H1 (cell line): ENCODE results near the gene OTOGL.

Experiments used
- CREB1 ChIP-seq: IDR thresholded peaks from 2 replicates; pipeline ENCODE4 v1.6.1; 2012; ENCODE audit warnings: inconsistent platforms
- POLR2A ChIP-seq, 2 experiments: IDR thresholded peaks; 1 replicate in 1 of 2; 2 replicates in 1 of 2; pipeline ENCODE4 v1.6.1; 2011; ENCODE audit warnings: low read depth in 2 of 2, low read length in 2 of 2, mild to moderate bottlenecking in 2 of 2; ENCODE audit errors: control extremely low read depth in 1 of 2
- TF ChIP-seq, protein P1 (sequence below), 3 experiments: IDR thresholded peaks; 1 replicate in 2 of 3; 2 replicates in 1 of 3; pipeline versions ENCODE4 v1.5.1 to v1.6.1; 2011; ENCODE audit warnings: low read length in 3 of 3, mild to moderate bottlenecking in 3 of 3, inconsistent platforms in 2 of 3, low read depth in 1 of 3, moderate library complexity in 1 of 3; ENCODE audit not compliant: insufficient read depth in 1 of 3; ENCODE audit errors: control extremely low read depth in 1 of 3

DNA sequence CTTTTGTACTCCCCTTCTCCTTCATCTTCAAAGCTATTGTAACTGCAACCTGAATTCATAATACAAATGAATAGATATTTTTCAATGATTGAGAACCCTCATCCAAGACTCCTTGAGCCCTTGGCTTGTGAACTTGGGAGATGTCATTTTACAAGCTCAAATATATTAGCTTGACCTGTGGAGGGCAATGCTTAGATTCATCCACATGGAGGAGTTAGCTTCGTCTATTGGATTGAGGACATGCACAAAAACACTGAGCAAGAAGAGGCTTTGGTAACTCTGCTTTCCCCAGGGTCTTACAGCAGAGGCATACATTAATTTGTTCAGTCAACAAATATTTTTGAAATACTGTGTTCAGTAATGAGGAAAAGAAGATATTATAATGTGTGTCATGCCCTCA, 101.1 kb downstream of the OTOGL start:
- TF ChIP-seq CREB1 (no peak), POLR2A (IDR thresholded peaks at IDR 0.05; ENCODE audit: control extremely low read depth in 1 of 2, low read depth in 2 of 2, low read length in 2 of 2) (no peak)
- TF ChIP-seq, protein P1, sequence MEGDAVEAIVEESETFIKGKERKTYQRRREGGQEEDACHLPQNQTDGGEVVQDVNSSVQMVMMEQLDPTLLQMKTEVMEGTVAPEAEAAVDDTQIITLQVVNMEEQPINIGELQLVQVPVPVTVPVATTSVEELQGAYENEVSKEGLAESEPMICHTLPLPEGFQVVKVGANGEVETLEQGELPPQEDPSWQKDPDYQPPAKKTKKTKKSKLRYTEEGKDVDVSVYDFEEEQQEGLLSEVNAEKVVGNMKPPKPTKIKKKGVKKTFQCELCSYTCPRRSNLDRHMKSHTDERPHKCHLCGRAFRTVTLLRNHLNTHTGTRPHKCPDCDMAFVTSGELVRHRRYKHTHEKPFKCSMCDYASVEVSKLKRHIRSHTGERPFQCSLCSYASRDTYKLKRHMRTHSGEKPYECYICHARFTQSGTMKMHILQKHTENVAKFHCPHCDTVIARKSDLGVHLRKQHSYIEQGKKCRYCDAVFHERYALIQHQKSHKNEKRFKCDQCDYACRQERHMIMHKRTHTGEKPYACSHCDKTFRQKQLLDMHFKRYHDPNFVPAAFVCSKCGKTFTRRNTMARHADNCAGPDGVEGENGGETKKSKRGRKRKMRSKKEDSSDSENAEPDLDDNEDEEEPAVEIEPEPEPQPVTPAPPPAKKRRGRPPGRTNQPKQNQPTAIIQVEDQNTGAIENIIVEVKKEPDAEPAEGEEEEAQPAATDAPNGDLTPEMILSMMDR (IDR thresholded peaks at IDR 0.05; ENCODE audit: control extremely low read depth in 1 of 3, insufficient read depth in 1 of 3, low read depth in 1 of 3, low read length in 3 of 3), result peak in 1 of 3 experiments; percentile 9; a peak in 2 of 4 replicates
